DMS79 (cell line): Measurements from ENCODE around the gene IFT20.
A peak's percentile ranks its signal among the peaks of the same experiment; 100 is the strongest.
"Not testable (repeated sequence)": the region's sequence is repeated elsewhere in the genome, so short reads cannot be mapped to it uniquely, and the experiment has no call there.

ENCODE experiments used
- DNase-seq: peaks from one replicate; lab custom pipeline; 2025; lab: John Stamatoyannopoulos, UW

Gene IFT20

DNA sequence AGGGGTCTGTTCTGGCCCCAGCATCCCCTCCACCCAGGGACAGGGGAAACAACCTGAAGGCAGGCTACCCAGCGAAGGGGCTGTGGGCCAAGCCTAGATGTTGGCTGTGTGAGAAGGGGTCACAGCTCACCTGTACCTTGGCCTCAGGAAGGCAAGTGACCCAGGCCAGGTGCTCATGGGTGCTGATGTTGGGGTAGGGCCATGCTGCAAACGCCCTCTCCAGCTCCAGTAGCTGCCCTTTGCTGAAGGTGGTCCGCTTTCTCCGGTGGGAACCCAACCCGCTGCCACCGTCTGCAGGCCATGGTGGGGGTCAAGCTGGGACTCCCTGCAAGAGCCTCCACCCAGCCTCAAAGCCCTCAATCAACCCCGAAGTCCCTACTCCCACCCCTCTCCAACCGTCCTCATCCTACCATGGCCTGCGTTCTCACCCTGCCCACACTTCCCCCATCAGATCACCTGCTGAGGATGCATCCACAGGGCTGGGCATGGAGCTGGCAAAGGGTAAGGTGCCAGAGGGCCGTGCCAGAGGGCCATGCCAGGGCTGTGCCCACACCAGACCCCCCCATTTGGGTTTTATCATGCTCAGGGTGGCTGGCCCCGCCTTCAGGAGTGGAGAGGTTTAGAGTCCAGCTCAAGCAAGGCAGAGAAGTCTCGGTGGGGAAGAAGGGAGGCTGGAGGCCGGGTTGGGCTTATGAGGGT is 29.5 kb upstream of the IFT20 start, which contains the start of gene SEBOX:
Gene SEBOX (minus strand): TSS at position 535 of the 699 bp plus-strand sequence. CDS start 48 bp downstream, at position 487.
- no peak for DNase-seq

DNA sequence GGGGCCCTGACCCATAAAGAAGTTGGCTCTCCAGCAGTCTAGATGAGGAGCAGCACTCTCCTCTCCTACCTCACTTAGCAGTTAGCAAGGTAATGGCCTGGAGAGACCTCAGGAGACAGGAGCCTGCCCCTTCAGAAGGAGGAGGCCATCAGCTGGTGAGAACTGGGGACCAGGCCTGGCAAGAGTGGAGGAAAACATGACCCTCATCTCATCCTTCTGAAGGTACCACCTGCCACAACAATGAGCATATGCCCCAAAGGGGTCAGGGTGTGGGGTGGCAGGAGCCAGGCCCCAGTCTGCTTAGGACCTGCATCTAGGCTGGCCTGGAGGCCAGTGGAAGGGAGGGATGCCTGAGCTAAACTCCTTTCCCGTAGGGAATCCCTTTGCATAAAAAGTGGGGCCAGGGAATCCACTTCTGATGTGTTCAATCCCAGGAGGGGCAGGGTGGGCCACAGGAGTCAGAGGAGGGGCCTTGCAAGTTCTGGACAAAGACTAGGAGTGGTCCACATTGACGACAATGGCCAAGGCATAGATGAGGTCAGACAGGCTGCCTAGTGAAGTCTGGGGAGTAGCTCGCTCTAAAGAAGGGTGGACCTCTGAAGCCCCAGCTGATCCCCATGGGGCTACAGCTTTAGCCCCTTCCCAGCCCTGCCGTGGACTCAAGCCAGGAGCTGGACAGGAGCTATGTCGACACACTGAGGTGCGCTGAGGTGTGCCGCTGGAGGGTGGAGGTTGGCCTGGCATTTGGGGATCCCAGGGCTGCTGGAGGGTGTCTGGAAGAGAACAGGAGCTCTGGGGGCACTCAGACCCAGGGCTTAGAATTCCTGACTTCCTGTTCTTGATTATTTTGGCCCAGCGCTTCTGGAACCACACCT is 28.7 kb upstream of the IFT20 start:
- DNase-seq = no peak

DNA sequence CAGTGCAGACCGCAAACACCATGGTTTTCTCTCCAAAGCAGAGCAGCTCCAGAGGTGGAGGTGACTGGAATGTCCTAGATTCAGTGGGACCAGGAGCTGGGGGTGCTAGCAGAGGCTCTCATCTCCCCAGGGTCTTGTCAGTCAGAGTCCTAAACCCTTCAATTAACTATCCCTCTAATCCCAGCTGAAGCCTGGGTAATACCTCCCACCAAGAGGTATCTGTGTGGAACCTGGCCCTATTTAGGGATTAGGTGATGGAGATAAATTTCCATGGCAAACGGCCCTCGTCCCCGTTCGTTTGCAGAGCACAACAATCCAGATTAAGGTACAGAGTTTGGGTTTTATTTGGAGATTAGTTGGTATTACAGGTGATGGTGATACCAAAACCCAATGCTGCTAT is 27.9 kb upstream of the IFT20 start:
- no peak for DNase-seq

DNA sequence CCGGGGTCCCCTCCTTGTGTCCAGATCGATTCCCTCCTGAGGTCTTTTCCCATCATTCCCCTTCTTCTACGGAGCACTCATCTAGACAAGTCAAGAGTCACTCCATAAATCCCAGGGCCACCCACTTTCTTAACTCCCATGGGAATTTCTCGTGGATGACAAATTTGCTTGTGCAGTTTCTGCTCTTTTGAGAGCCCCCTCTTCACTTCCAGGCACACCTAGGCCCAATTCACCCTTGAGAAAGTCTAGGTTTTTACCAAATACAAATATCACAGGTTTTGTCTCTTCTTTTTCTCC is 22.6 kb upstream of the IFT20 start:
- peak; percentile 50 for DNase-seq

DNA sequence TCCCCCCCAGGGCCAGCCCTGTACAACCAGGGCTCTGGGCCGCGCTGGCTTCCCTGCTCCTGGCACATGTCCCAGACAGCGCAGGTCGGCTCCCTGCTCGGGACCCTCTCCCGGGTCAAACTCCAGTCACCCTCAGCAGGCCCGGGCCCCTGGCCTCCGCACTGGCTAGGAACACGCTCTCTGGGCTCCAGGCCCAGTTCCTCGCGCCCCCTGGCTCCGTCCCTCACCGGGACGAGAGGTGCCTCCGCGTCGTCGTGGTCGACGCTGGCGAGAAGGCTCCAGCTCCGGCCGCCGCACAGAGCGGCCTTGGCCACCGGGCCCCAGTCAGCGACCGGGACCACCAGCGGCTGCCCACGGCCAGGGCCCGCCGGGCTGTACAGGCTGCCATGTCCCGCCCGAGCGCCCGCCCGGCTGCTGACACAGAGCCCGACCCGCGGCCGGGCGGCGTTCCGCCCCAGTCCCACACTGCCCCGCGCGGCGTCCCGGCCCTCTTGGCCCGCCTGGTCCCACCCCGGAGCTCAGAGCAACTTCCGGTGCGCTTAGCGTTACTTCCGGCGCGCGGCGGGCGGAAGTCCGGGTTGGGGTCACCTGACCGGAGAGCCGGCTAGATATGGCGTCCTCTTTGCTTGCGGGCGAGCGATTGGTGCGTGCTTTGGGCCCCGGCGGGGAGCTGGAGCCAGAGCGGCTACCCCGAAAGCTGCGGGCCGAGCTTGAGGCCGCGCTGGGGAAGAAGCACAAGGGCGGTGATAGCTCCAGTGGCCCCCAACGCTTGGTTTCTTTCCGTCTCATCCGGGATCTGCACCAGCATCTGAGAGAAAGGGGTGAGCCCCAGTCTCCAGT is 22.0 kb upstream of the IFT20 start, which contains the start of gene POLDIP2:
Gene POLDIP2 (minus strand): TSS at position 467 of the 840 bp plus-strand sequence. CDS start 79 bp downstream, at position 388.
- DNase-seq = peak; percentile 84

DNA sequence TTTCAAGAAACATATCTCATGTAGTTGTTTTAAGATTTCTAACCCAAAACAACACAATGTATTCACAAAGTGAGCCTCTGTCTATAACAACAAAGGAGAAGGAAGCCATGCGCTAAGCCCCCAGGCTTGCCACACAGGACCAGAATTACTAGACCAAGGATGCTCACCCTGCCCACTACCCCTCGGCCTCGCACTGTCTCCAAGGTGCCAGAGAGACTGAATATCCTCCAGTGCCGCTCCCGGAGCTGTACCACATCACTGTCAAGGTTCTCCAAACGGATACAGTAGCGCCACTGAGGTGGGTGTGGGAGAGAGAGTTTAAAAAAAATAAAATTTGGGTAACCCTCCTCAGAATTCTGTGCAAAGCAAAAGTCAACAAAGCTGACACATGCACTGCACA is 15.0 kb upstream of the IFT20 start:
- DNase-seq = no peak

DNA sequence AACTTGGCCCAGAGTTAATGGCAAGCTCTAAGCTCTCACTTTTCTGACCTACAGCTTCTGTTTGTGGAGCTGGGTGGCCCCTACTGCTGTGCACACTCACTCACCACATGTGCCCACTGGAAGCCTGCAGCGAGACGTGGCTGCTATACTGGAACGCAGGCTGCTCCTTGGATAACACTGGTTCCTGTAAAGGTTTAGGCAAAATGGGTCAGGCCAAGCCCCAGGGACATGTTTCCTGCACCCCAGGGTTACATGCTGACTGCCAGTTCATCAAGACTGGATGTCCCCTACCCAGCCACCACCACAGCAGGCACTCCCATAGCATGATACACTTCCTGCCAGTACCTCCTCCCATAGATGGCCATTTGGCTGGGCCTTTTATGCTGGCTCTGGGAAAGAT is 13.7 kb upstream of the IFT20 start:
- DNase-seq = no peak

DNA sequence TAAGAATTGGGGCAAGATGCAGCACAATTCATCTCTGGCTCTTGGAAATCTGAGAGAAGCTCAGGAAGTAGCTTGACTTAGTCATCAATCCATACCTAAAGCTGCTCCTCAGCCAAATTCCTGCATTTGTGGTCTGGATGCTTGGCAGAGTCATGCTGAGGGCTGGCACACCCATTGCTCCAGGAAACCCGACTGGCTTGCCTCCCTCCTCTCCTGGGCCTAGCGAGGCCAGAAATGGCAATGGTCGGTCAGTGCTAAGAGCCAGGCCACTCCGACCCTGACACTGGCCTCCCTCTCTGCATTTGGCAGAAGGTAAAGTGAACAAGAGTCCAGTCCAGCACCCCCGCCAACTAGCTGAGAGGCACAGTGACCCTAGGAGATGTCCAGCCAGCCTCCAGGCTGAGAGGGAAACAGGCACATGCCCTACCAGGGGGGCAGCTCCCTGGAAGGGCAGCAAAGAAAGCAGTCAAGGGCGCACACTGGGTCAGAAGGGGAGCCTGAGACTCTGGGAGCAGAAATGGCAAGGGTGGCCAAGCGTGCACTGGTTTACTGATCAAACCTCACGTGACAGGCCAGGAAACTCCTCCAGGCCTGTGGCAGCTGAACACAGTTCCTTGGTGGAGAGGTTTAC is 12.1 kb upstream of the IFT20 start:
- no peak for DNase-seq

DNA sequence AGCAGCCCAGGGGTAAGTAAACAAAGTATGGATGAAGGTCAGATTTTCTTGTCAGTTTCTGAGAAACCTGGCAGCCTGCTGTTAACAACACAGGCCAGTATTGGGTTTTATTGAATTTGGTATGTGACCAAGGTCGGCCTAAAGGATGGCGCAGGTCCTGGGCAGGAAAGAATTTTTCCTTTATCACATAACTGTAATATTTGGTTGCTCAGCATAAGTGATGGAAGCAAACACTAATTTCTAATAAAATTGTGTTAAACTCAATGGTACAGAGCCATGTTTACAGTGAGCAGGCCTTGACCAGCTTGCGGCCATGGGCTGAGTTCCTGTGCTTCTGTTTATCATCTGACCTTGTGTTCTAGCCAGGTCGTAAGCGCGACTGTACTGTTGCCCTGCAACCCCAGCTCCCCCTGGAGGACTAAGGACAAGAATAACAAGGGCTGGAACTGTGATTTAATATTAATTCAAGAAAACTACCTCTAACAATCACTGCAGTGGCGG is 11.5 kb upstream of the IFT20 start:
- DNase-seq = no peak

DNA sequence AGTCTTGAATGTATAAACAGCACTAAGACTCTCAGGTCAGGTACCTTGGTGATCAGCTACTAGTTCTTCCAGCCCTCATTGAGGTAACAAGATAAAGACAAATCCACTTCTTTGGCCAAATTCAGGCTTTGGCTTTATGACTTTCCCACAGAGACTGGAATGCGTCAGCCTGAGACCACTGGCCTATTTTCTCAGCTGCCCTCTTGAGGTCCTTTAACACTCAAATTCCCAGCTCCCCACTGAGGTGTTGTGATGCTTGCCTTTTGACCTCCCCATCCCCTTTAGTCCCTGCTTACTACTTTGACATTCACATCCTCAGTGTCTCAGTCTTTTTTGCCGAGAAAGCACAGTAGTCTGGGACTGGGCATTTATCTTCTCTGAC is 10.9 kb upstream of the IFT20 start:
- no peak for DNase-seq

DNA sequence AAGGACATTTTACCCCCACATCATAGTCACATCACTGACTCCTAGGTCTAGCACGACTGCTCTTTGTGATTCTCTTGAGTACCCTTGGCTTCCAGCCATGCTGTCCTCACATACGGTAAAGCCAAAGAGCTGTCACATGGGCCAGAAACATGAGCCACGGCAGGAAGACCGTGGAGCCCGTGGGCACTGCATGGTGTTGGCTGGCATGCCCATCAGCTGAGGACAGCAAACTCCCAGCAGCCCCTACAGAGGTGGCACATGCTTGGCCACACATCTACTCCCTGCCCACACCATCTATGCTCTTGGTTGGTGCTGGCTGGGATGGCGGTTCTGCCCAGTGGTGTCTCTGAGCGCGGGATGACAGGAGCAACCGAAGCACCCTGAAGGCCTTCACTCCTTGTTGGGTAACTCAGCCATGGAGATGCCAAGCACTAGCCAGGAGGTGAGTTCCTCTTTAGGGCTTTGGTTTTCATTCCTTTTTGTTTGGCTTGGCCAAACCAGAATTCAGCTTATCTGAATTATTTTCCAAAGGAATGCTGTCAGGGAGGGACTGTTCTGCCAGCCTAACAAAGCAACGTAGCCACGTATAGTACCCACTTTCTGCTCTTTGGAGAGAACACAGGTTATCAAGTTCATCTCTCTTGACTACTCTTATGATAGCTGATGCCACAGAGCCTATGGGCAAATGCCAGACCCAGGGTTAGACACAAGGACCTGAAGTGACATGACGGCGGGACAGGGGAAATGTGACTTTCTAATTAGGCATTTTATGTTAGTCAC is 10.3 kb upstream of the IFT20 start:
- peak; percentile 37 for DNase-seq

DNA sequence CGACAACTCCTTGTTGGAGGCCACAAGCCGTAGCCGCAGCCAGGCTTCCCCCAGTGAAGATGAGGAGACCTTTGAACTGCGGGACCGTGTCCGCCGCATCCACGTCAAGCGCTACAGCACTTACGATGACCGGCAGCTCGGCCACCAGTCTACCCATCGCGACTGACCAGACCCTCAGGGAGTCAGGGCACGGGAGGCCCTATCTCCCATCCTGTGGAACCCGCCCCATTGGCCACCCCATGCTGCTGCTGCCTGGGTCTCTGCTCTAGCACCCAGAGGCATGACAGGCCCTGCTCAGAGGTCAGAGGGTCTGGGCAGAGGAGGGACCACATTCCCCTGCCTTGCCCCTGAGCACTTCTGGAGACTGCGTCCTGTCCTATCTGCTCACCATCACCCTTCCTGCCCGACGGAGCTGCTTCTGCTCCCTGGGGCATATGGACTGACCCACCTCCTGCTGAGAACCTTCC is 9.2 kb upstream of the IFT20 start:
- no peak for DNase-seq

DNA sequence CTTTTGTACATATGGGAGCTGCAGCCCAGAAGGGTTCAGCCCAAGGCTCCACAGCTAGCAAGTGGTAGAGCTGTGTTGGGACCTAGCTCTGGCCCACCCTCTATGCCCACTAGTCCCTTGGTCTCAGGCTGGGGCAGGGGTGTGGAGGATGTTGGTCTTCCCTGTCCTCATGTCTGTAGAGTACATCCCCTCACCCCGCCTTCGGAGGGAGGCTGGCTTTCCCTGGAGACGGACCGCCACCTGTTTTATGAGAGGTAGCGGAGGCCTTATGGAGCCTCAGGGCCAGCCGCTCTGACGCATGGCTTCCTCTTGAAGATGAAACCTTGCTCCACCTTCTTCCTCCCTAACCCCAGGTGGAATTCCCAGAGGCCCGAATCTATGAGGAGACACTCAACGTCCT is 8.7 kb upstream of the IFT20 start:
- no peak for DNase-seq

DNA sequence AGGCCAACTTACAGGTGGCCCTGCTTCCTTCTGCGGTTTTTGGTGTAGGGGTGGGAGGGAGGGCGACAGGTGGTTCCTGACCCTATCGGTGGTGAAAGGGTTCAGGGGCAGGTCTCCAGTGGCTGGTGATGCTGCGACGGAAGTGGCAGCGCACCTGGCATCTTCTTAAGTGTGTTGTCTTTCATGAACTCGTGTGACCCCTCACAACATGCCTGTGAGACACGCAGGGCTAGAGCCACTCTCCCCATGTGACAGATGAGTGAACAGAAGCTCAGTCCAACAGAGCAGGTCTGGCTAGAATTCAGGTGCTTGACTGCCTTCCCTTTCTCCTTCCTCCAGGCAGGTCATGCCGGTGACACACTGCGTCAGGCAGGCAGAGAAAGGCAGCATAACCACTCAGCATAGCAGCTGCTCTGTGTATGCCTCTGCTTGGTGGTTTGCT is 8.2 kb upstream of the IFT20 start:
- DNase-seq = no peak

DNA sequence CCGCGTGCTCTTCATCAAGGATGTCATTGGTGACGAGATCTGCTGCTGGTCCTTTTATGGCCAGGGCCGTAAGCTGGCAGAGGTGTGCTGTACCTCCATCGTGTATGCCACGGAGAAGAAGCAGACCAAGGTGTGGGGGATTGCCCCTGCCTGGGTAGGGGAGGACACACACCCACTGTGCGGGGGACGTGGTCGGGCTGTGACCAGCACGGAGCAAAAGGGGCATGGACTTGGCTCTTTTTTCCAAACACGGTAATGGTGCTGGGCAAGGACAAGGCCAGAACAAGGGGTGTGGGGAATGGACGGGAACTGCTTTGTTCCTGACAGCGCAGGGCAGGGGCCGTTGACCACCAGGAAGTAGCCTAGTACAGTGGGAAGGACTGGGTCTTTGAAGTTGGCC is 7.0 kb upstream of the IFT20 start:
- DNase-seq = no peak

DNA sequence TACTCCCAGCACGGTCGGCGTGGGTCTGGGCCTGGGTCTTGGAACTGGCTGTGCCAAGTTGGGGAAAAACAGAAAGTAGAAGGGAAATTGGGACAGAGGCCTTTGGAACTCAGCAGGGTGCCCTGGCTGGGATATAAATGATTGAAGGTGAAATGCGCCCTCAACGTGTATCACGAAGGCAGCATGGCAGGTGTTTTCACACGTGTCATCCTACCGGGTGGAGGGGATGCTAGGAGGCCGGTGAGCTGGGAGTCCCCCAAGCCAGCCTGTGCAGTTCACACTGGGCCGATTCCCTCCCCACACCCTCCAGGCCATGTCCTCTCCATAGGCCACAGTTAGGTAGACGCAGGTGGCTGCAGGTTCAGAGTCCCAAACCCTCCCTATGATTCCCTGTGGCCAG is 6.2 kb upstream of the IFT20 start:
- DNase-seq = no peak

DNA sequence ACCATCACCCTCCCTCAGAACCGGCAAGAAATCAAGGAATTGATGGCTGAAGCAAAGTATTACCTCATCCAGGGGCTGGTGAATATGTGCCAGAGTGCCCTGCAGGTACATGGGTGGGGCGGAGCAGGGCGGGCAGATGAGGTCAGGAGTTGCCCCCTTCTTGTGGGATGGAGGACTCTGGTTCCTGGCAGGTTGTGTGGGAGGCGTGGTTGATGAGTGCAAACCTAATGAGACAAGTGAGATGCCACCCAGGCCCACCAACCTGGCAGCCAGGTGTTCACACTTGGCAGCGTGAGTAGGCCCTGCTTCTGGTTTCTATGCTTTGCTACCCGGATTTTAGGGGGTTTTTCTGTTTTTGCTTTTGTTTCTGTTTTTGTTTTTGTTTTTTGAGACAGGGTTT is 5.1 kb upstream of the IFT20 start:
- DNase-seq = no peak

DNA sequence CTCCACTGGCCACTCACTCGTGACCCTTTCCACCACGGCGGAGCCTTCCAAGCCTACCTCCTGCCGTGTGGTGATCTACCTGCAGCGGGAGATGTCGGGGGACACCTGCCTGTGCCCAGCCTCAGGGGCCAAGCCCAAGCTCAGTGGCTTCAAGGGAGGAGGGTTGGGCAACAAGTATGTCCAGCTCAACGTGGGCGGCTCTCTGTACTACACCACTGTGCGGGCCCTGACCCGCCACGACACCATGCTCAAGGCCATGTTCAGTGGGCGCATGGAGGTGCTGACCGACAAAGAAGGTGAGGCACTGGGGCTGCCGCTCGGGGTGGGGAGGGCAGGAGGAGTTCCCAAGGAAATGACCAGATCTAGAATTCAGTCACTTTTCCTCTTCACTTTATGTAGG is 4.2 kb upstream of the IFT20 start:
- DNase-seq = no peak

DNA sequence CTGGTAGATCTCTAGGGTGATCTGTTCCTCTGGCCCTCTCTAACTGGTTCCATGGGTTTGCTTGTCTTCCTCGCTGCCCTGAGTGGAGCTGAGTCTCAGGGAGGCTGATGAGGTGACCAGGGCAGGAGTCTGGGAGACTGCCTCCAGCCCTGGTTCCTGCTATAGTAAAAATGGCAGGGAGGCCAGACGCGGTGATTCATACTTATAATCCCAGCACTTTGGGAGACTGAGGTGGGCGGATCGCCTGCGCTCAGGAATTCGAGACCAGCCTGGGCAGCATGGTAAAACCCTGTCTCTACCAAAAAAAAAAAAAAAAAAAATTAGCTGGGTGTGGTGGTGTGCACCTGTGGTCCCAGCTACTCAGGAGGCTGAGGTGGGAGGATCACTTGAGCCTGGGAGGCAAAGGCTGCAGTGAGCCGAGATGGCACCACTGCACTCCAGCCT is 3.5 kb upstream of the IFT20 start:
- DNase-seq = not testable (repeated sequence)

DNA sequence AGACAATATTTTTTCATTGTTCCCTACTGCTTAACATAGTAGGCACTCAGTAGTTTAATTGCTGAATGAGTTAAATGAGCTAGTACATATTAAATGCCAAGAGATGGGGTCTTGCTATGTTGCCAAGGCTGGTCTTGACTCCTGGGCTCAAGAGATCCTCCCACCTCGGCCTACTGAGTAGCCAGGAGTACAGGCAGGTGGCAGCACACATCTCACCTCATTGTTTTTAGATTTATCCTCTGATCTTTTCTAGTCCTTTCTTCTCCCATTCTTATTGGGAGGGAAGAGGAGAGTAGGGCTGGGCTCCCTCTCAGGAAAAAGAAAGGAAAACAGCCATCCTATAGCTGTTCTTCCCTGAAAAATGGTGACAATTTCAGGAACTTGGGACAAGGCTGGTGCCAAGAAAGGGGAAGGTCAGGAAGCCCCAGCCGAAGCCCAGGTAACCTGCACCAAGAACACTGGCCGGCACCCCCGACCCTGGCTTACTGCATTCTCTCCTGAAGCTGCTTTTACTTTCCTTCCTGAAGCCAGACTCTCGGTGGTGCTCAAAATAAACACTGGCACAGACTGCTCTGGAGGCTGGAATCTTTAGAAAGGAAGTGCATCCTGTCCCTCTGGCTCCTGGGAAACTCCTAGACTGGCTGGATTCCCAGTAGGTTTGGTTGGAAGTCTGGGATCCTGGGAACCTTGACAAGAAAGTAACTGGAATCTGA is 2.9 kb upstream of the IFT20 start:
- no peak for DNase-seq
